ENCODE data around the gene COPZ2. TPM values are rescaled to one million over a fixed set of nuclear protein-coding genes. Genes with fewer than 3 reads are reported as not detected.

Gene COPZ2
- total RNA-seq, 2 experiments from 2014 or later: 5.1 to 5.5 TPM

DNA sequence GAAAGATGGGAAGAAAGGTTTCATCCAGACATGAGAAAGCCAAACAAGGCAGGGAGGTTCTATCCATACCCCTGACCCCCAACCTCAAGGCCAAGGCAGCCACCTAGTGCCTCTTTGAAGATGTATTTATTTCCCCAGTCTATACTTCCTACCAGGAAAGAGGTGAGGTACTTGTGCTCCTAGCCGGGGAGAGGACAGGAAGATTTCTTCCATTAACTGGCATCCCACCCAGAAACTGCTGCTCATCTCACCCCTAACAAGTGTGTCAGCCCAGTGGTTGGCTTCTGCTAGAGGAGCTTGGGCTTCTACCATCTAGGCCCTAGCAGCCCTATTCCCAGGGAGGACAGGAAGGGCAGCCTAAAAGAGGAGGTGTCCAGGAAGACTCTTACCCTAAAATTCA is 8.9 kb downstream of the COPZ2 start:
- DNase-seq: no peak
- no peaks in the 10 kb centered on the region for H3K9me3 Mint-ChIP-seq (ENCODE audit: insufficient read depth)
- H3K27me3 Mint-ChIP-seq (ENCODE audit: low read depth): peaks cover 16% of the 10 kb centered on the region
- no peak for ATAC-seq
- CTCF ChIA-PET: interaction anchor here (0.7 to 5.1 kb wide), 2 partner anchors 17 to 46 kb away, joined by 3 to 113 read pairs; partner anchors contain the start of gene NFE2L1
- POLR2A ChIA-PET: interaction anchor here (0.6 to 1.0 kb wide), 2 partner anchors 20 to 31 kb away, joined by 3 to 4 read pairs; no protein-coding TSS in a partner anchor
- H3K4me1 Mint-ChIP-seq (ENCODE audit: low read depth): peaks cover 25% of the 10 kb centered on the region
- no peak overlapping the region for H3K27ac Mint-ChIP-seq
- no peaks in the 10 kb centered on the region for H3K36me3 Mint-ChIP-seq (ENCODE audit: low read depth)
- H3K4me3 Mint-ChIP-seq: no peak overlapping the region

DNA sequence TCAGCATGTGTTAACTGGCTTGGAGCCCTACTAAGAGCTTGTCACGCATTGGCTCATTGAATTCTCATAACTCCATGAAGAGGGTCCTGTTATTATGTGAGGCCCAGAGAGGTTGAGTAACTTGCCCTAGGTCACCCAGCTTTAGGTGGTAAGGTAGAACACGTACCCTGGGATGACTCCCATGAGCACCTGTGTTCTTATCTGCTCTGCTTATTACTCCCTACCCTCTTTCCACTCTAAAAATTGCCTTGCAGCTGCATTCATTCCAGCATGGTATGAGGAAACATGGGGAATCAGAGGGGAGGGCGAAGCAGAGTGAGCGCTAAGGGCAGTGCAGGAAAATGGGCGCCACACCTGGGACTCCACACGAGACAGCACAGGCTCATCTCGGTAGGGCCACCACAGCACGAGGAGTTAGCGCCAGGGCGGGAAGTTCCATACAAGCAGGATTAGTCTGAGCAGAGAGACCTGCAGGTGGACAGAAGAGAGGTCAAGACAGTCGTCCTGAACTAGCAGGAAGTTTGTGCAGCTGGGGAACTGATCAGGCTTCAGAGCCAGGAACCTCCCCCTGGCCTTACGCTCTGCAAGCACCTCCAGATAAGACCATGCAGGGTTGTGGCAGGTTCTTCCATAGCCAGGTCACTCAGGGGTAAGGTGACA is 10.1 kb downstream of the COPZ2 start:
- Mint-ChIP-seq H3K4me1 (ENCODE audit: low read depth) (peaks cover 33% of the 10 kb centered on the region), H3K36me3 (ENCODE audit: low read depth) (no peaks in the 10 kb centered on the region), H3K27ac (no peak overlapping the region), H3K27me3 (ENCODE audit: low read depth) (peaks cover 12% of the 10 kb centered on the region), H3K9me3 (ENCODE audit: insufficient read depth) (no peaks in the 10 kb centered on the region), H3K4me3 (no peak overlapping the region)
- ChIA-PET POLR2A (no interaction called here), CTCF (interaction anchor here (0.7 to 5.1 kb wide), 28 partner anchors 9 to 597 kb away, joined by 3 to 113 read pairs (median 8); partner anchors contain the start of genes COPZ2, HOXB5, NFE2L1 and SNX11)
- DNase-seq: no peak
- ATAC-seq: no peak

DNA sequence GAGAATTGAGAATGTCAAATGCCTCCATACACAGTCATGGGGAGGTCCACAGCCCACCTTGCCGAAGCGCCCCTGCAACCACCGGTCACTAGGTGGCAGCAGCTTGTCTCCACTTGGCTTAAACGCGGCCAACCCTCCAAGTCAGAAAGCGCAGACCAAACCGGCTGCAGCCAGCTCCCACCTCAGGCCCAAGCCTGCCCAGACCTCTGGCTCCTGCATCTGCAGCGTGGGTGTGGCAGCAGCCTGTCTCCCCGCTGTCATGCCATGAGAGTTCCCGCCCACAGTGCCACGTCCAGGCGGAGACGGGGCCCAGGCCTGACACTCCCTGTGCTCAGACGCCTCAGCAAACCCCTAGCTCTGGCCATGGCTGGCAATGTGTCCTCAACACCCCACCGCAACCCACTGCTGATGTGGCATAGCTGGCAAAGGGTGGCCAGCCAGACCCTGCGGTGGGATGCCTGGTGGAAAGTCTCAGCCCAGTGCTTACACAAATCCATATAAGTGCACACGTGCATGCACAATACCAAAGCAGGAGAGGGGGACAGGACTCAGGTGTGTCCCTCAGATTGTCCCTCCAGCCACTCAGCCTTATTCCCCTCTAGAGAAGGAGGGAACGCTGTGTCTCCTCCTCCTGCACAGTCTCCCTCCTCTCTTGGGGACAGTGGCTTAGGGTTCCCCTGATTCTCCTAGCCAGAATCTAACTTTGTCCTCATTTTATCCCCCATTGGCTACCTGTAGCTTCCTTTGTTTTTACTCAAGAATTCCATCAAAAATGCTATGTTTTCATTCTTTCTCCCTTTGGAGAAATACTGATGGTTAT is 10.9 kb downstream of the COPZ2 start:
- ATAC-seq (peak; percentile 20), DNase-seq (peak; percentile 88)
- H3K36me3 Mint-ChIP-seq (ENCODE audit: low read depth): no peaks in the 10 kb centered on the region
- CTCF ChIA-PET: interaction anchor here (0.7 to 5.1 kb wide), 37 partner anchors 10 to 598 kb away, joined by 3 to 113 read pairs (median 7); partner anchors contain the start of genes CDK5RAP3, COPZ2, HOXB5 and NFE2L1
- H3K4me3 Mint-ChIP-seq: no peak overlapping the region
- POLR2A ChIA-PET: interaction anchor here (0.9 to 1.7 kb wide), 4 partner anchors 22 to 49 kb away, joined by 3 to 6 read pairs (median 4); partner anchors contain the start of gene NFE2L1
- H3K9me3 Mint-ChIP-seq (ENCODE audit: insufficient read depth): no peaks in the 10 kb centered on the region
- no peak overlapping the region for H3K27ac Mint-ChIP-seq
- H3K4me1 Mint-ChIP-seq (ENCODE audit: low read depth): peaks cover 33% of the 10 kb centered on the region
- peaks cover 13% of the 10 kb centered on the region for H3K27me3 Mint-ChIP-seq (ENCODE audit: low read depth)

DNA sequence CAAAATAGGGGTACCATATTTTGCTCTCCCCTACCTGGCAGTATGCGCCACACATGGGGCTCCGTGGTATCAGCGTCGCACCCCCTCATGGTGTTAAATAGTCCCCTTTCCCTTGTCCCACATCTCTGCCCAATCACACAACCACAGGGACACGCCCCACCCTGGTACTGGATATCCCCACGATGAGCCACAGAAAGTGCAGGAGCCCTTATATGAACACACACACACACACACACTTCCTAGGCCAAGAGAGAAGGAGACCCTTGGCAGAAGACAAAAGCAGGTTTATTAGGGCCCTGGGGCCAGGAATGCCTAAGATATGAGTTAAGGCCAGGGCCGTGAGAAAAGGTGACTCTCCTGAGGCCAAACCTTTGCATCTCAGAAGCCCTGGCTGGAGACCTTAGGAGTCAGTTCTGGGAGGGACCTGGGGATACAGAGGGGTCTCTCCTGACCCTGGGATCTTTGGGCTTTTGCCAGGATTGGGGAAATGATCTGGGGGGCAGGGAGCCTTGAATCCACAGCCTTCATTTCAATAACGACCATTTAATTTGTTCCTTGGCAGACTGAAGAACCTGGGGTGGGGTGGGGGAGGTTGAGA is 11.6 kb downstream of the COPZ2 start:
- CTCF ChIA-PET: interaction anchor here (0.7 to 5.1 kb wide), 47 partner anchors 9 to 600 kb away, joined by 3 to 113 read pairs (median 7); partner anchors contain the start of genes CDK5RAP3, COPZ2, HOXB5 and HOXB9
- DNase-seq (no peak), ATAC-seq (no peak)
- no peaks in the 10 kb centered on the region for H3K9me3 Mint-ChIP-seq (ENCODE audit: insufficient read depth)
- no peaks in the 10 kb centered on the region for H3K36me3 Mint-ChIP-seq (ENCODE audit: low read depth)
- POLR2A ChIA-PET: interaction anchor here (0.9 to 1.7 kb wide), 4 partner anchors 23 to 50 kb away, joined by 3 to 6 read pairs (median 4); partner anchors contain the start of gene NFE2L1
- H3K4me3 Mint-ChIP-seq: peak overlapping the region; percentile 80
- peaks cover 16% of the 10 kb centered on the region for H3K27me3 Mint-ChIP-seq (ENCODE audit: low read depth)
- no peak overlapping the region for H3K27ac Mint-ChIP-seq
- H3K4me1 Mint-ChIP-seq (ENCODE audit: low read depth): peaks cover 33% of the 10 kb centered on the region

DNA sequence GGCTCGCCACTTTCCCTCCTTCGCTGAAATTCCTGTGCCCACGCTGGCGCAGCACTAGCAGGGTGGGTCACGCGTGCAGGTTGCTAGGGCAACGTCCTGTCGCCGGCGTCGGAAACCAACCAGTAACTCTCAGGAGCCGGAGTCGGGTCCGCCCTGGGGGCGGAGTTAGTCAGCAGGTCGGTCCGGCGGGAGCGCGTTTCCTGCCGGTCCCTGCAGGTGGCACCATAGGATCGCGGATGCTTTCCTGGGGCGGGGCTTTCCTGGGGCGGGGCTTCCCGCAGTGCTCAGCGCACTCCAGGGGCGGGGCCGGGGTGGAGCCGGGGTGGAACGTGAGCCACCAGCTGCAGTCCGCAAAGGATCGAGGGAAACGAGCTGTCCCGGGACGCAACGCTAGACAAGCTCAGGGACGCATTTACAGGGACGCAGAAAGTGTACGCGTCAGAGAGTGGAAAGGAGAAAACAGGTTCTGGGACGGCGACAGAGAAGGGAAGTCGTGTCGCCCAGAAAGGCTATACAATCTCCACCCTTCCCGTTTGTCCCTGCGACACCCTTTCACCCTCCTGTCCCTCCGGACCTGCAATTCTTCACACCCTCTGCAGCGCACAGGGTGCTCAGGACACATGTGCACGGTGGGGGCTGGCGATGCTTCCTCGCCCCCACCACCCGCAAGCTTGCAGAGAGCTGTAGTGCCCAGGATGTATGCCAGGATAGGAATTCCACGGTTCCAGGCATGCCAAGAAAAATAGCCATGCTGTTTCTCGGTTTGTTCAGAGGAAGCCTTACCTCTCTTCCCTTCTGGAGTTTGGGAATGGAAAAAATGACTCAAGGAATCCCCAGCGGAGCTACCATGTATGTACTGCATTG is 12.3 kb downstream of the COPZ2 start:
- ChIA-PET POLR2A (interaction anchor here (0.9 to 1.7 kb wide), 4 partner anchors 24 to 51 kb away, joined by 3 to 6 read pairs (median 4); partner anchors contain the start of gene NFE2L1), CTCF (interaction anchor here (0.7 to 5.1 kb wide), 42 partner anchors 8 to 601 kb away, joined by 3 to 113 read pairs (median 7); partner anchors contain the start of genes CDK5RAP3, COPZ2, HOXB5 and HOXB9)
- peaks cover 17% of the 10 kb centered on the region for H3K27me3 Mint-ChIP-seq (ENCODE audit: low read depth)
- peak; percentile 98 for DNase-seq
- ATAC-seq: peak; percentile 92
- H3K36me3 Mint-ChIP-seq (ENCODE audit: low read depth): no peaks in the 10 kb centered on the region
- H3K27ac Mint-ChIP-seq: peak overlapping the region; percentile 71
- peak overlapping the region; percentile 80 for H3K4me3 Mint-ChIP-seq
- H3K4me1 Mint-ChIP-seq (ENCODE audit: low read depth): peaks cover 33% of the 10 kb centered on the region
- H3K9me3 Mint-ChIP-seq (ENCODE audit: insufficient read depth): no peaks in the 10 kb centered on the region

DNA sequence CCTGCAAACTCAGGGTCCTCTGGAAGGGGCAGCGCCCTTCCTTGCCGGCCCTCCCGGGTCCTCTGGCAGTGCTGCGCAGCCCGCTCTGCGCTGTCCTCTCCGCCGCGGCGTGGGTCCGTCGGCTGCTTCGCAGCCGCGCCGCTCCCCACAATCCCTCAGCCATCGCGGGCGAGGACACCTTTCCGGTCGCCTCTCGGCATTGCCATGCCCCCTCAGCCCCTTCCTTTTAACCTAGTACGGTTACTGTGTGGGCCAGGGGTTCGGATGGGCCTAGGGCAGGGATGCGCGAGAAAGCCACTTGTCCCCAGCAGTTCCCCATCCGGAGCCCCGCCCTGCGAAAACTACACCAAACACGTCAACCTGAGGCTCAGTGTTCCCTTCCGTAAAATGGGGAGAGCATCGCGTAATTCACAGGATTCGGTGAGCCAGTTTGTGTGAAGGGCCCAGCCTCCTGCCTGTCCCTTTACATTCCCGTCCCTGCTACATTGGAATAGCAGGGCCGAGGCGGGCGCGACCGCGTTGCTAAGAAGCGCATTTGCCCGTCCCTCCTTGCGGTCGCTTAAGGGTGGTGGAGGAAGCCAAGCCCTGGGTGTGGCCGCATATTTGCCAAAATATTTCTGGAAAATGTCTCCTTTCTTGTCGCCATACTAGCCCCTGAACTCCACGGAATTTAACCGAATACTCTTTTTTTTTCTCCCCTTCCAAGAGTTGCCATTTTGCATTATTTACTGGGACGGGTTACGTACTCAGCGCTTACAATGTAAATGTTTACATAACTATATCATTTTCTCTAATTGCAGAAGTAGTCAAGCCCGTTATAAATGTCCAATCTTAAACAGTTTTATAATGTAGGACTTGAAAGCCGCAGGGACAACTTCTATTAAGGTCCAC is 13.2 kb downstream of the COPZ2 start:
- ChIA-PET POLR2A (interaction anchor here (1.7 kb wide), 1 partner anchor 24 kb away, joined by 6 read pairs; the partner anchor contains the start of gene NFE2L1), CTCF (interaction anchor here (0.8 to 5.1 kb wide), 19 partner anchors 11 to 586 kb away, joined by 3 to 113 read pairs (median 12); partner anchors contain the start of genes CDK5RAP3, COPZ2, HOXB5 and NFE2L1)
- H3K4me1 Mint-ChIP-seq (ENCODE audit: low read depth): peaks cover 33% of the 10 kb centered on the region
- ATAC-seq: peak; percentile 24
- H3K9me3 Mint-ChIP-seq (ENCODE audit: insufficient read depth): no peaks in the 10 kb centered on the region
- DNase-seq: peak; percentile 66
- no peaks in the 10 kb centered on the region for H3K36me3 Mint-ChIP-seq (ENCODE audit: low read depth)
- H3K27me3 Mint-ChIP-seq (ENCODE audit: low read depth): peaks cover 21% of the 10 kb centered on the region
- H3K27ac Mint-ChIP-seq: peak overlapping the region; percentile 76
- H3K4me3 Mint-ChIP-seq: peak overlapping the region; percentile 80

DNA sequence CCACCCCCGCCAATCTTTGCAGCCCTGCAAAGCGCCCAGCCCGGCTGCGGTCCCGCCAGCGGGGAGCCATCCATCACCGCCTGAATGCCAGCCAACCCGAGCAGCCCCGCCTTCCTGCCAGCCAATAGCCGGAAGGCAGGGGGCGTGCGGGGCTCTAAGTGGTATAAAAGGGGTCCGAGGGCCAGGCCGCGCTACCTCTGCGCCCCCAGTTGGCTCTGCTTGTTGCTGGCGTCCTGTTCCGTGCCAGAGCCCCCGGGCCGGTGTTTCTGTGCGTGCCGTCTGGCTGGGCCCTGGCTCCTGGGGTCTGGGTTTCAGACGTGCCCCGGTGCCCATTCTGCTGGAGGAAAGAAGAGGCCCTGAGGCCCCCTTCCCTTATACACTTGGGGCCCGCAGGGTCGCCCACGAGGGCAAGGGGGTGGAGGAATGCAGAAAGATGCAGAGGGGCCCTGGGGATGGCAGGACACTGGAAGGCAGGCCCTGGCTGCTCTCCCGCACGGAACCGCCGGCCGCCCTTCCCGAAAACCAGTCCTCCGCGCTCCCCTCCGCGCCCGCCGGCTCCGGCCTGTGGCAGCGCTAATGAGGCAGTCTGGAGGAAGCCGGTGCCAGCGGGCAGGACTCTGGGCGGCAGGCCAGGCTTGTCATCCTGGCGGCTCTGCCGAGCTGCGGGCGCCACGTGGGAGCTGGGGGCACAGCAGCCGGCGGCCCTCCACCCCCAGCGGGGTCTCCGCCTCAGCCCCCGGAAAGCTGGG is 14.0 kb downstream of the COPZ2 start:
- H3K27ac Mint-ChIP-seq: peak overlapping the region; percentile 30
- peak overlapping the region; percentile 62 for H3K4me3 Mint-ChIP-seq
- H3K27me3 Mint-ChIP-seq (ENCODE audit: low read depth): peaks cover 21% of the 10 kb centered on the region
- ATAC-seq (peak; percentile 14), DNase-seq (peak; percentile 55)
- H3K4me1 Mint-ChIP-seq (ENCODE audit: low read depth): peaks cover 36% of the 10 kb centered on the region
- ChIA-PET POLR2A (no interaction called here), CTCF (interaction anchor here (0.8 kb wide), 1 partner anchor 53 kb away, joined by 3 read pairs; the partner anchor contains the start of gene CDK5RAP3)
- H3K36me3 Mint-ChIP-seq (ENCODE audit: low read depth): no peaks in the 10 kb centered on the region
- no peaks in the 10 kb centered on the region for H3K9me3 Mint-ChIP-seq (ENCODE audit: insufficient read depth)

DNA sequence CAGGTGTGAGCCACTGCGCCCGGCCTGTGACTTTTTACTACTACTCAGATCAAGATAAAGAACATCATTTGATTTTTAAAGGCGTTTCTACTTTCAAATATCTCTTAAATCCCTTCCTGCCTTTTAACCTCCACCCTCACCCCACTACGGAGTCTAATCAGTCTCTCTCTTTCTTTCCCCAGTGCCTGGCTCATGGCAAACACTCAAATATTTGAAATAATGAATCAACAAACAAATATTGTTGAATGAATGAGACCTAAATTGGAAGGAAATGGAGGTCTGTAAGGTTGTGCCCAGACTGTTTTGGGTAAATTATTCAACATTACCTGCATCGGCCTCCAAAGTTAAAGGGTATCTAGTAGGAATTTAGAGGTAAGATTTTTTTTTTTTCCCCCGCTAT is 14.7 kb downstream of the COPZ2 start:
- POLR2A ChIA-PET: no interaction called here
- no peaks in the 10 kb centered on the region for H3K9me3 Mint-ChIP-seq (ENCODE audit: insufficient read depth)
- CTCF ChIA-PET: interaction anchor here (2.8 kb wide), 1 partner anchor 74 kb away, joined by 15 read pairs; no protein-coding TSS in a partner anchor
- H3K4me1 Mint-ChIP-seq (ENCODE audit: low read depth): peaks cover 43% of the 10 kb centered on the region
- H3K27me3 Mint-ChIP-seq (ENCODE audit: low read depth): peaks cover 21% of the 10 kb centered on the region
- H3K4me3 Mint-ChIP-seq: no peak overlapping the region
- no peak overlapping the region for H3K27ac Mint-ChIP-seq
- ATAC-seq (no peak), DNase-seq (no peak)
- H3K36me3 Mint-ChIP-seq (ENCODE audit: low read depth): no peaks in the 10 kb centered on the region

DNA sequence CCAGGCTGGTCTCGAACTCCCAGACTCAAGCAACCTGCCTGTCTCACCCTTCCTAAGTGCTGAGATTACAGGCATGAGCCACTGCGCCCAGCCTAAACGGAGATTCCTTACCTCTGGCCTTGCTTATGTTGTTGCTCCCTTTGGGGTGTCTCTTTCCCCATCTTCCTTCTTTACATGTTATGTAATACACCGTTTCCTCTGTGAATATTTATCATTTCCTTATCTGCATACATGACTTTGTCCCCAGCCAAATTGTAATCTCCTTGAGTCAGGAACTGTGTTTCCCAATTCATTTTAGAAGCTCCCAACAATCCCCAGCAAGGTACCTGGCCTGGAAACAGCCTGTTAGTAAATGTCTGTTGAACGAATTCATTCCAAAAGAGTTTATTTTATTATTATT is 15.7 kb downstream of the COPZ2 start:
- no peak overlapping the region for H3K27ac Mint-ChIP-seq
- H3K4me1 Mint-ChIP-seq (ENCODE audit: low read depth): peaks cover 51% of the 10 kb centered on the region
- H3K36me3 Mint-ChIP-seq (ENCODE audit: low read depth): no peaks in the 10 kb centered on the region
- DNase-seq (no peak), ATAC-seq (no peak)
- no peak overlapping the region for H3K4me3 Mint-ChIP-seq
- H3K27me3 Mint-ChIP-seq (ENCODE audit: low read depth): peaks cover 21% of the 10 kb centered on the region
- ChIA-PET POLR2A (no interaction called here), CTCF (interaction anchor here (1.0 to 2.8 kb wide), 3 partner anchors 73 to 571 kb away, joined by 3 to 15 read pairs (median 8); partner anchors contain the start of gene HOXB5)
- no peaks in the 10 kb centered on the region for H3K9me3 Mint-ChIP-seq (ENCODE audit: insufficient read depth)

Data from activated CD8-positive, alpha-beta T cell treated with anti-CD3 and anti-CD28 coated beads, Interleukin-2, amount 10 ng/mL, durations not matched to agents 7 days and 5 days (primary cell).